Activated T-helper 2 cell treated with anti-CD3 and anti-CD28 coated beads, Interferon-gamma antibody, Interleukin-2, Interleukin-4, amounts not matched to agents 10 μg/mL and 5 μg/mL and 100 μg/mL, durations not matched to agents 14 hours and 24 hours and 36 hours (primary cell): ENCODE results near the gene SEC11C. TPM values are rescaled to one million over a fixed set of nuclear protein-coding genes. Genes with fewer than 3 reads are reported as not detected.

Source experiments
- DNase-seq: peaks from one replicate; pipeline ENCODE4 v3.0.0; 2021; ENCODE audit warnings: low spot score
- H3K27ac Mint-ChIP-seq: one replicate; pipeline ENCODE4 v1.8.0; 2021; ENCODE audit warnings: mixed read lengths
- H3K27me3 Mint-ChIP-seq: one replicate; pipeline ENCODE4 v1.8.0; 2021; ENCODE audit warnings: low read depth, mixed read lengths
- H3K36me3 Mint-ChIP-seq: one replicate; pipeline ENCODE4 v1.8.0; 2021; ENCODE audit warnings: low read depth, mixed read lengths
- H3K4me1 Mint-ChIP-seq: one replicate; pipeline ENCODE4 v1.8.0; 2021; ENCODE audit warnings: low read depth, mixed read lengths
- H3K4me3 Mint-ChIP-seq: one replicate; pipeline ENCODE4 v1.8.0; 2021; ENCODE audit warnings: low read depth, mild to moderate bottlenecking, moderate library complexity, mixed read lengths
- H3K9me3 Mint-ChIP-seq: one replicate; pipeline ENCODE4 v1.8.0; 2021; ENCODE audit warnings: mixed read lengths
- intact Hi-C: fragments of 100-400 bp; cut with micrococcal nuclease; formaldehyde crosslinking; loops from one replicate; pipeline ENCODE4 v1.15.1; 2023
- total RNA-seq: library from RNA; stranded (reverse); gene quantifications from 2 replicates; pipeline ENCODE4 v1.2.3, GENCODE V29; 2022

SEC11C gene
- total RNA-seq, 1 donor from 2014 or later = 208 TPM

DNA sequence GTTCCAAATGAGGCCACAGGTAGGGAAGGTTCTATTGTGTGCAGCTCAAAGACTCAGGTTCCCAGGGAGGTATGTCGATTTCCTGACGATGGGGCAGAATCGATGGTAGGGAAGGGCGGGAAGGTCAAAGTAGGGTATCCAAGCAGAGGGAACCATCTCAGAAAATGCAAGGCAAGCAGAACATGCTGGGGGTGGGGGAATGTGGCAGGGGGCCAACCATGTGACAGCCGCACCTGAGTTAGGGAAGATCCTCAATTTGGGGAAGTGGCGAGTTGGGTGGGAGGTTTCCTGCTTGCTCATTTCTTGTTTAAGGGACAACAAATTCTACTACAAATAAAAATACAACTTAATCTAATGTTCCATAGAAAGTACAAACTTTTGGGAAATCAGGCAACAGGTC is 58.5 kb downstream of the SEC11C start:
- H3K27ac Mint-ChIP-seq = no peak overlapping the region
- intact Hi-C loops = no loop called here
- no peaks in the 10 kb centered on the region for H3K9me3 Mint-ChIP-seq
- H3K27me3 Mint-ChIP-seq = peaks cover 21% of the 10 kb centered on the region
- no peaks in the 10 kb centered on the region for H3K4me1 Mint-ChIP-seq
- DNase-seq = no peak
- no peak overlapping the region for H3K4me3 Mint-ChIP-seq
- H3K36me3 Mint-ChIP-seq = no peaks in the 10 kb centered on the region

DNA sequence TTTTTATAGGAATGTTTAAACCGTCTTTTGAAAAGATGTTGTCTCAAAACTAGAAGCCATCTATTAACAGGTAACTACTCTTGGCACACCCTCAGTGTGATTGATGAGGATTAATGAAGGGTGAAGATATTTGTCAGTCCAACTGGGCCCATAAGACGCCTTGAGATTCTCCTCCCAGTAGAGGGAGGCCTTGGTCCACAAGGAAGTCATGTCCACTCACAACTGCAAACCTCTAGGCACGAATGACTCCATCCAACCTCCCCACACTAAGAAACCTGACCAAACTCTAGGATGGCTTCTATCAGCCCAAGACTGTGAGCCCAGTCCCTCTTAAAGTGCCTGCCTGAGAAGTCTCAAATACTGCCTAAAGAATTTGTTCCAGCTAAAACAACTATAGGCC is 61.1 kb downstream of the SEC11C start:
- Mint-ChIP-seq H3K36me3 (no peaks in the 10 kb centered on the region), H3K27me3 (peaks cover 30% of the 10 kb centered on the region), H3K4me1 (no peaks in the 10 kb centered on the region), H3K27ac (no peak overlapping the region), H3K9me3 (no peaks in the 10 kb centered on the region), H3K4me3 (no peak overlapping the region)
- intact Hi-C loops = no loop called here
- DNase-seq = no peak

DNA sequence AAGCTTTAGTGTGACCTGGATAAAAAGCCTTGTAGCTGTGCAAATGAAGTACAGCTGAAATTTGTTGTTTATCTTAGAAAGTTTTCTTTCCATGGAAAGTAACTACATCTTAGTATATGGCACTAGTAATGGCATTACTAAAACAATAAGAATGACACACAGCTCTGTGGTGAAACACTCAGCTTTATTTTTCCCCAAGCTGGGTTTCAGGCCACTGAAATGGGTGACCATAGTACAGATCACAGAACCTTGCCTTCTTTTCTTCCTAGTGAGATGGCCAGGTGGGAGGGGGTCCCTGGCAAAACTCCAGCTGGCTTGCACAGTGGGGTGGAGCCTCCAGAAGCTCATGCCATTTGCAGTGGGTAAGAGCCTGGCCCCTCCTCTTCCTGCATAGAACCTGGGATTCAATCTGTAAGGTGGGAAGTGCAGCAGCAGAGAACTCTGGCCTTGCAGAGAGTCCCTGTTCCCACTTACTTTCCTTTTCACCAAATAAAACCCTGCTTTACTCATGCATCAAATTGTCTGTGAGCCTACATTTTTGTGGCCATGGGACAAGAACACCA is 62.7 kb downstream of the SEC11C start:
- DNase-seq = no peak
- Mint-ChIP-seq H3K4me1 (no peaks in the 10 kb centered on the region), H3K9me3 (no peaks in the 10 kb centered on the region), H3K36me3 (no peaks in the 10 kb centered on the region), H3K27me3 (peaks cover 25% of the 10 kb centered on the region), H3K4me3 (no peak overlapping the region), H3K27ac (no peak overlapping the region)
- intact Hi-C loops = no loop called here

DNA sequence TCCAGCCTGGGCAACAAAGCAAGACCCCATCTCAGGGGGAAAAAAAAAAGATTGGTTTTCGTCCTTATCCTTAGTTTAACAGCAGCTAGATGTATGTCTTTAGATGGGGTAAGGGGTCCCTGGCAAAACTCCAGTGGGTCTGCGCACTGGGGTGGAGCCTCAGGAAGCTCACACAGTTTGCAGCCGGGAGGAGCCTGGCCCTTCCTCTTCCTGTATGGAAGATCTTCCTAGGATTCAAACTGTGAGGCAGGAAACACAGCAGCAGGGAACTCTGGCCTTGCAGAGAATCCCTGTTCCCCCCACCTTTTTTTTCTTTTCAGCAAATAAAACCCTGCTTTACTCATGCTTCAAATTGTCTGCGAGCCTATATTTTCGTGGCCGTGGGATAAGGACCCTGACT is 67.8 kb downstream of the SEC11C start:
- Mint-ChIP-seq H3K27me3 (peaks cover 17% of the 10 kb centered on the region), H3K9me3 (no peaks in the 10 kb centered on the region), H3K27ac (no peak overlapping the region), H3K4me3 (no peak overlapping the region), H3K4me1 (no peaks in the 10 kb centered on the region), H3K36me3 (no peaks in the 10 kb centered on the region)
- intact Hi-C loops = no loop called here
- DNase-seq = no peak

Other genes starting within 250 kb of the SEC11C start
- not detected in 2 replicates for gene GRP, start 80.3 kb downstream of the SEC11C start, total RNA-seq
- gene RAX, start 133.6 kb downstream of the SEC11C start, total RNA-seq = 0.32 TPM in 1 of 2 replicates, not detected in the other
- not detected in 2 replicates for gene CPLX4, start 178.8 kb downstream of the SEC11C start, total RNA-seq
- 141 and 146 TPM in 2 replicates for gene LMAN1, start 219.4 kb downstream of the SEC11C start, total RNA-seq